ENCODE results near the gene GHDC.
"Not testable (repeated sequence)": the region's sequence is repeated elsewhere in the genome, so short reads cannot be mapped to it uniquely, and the experiment has no call there.

Gene GHDC

DNA sequence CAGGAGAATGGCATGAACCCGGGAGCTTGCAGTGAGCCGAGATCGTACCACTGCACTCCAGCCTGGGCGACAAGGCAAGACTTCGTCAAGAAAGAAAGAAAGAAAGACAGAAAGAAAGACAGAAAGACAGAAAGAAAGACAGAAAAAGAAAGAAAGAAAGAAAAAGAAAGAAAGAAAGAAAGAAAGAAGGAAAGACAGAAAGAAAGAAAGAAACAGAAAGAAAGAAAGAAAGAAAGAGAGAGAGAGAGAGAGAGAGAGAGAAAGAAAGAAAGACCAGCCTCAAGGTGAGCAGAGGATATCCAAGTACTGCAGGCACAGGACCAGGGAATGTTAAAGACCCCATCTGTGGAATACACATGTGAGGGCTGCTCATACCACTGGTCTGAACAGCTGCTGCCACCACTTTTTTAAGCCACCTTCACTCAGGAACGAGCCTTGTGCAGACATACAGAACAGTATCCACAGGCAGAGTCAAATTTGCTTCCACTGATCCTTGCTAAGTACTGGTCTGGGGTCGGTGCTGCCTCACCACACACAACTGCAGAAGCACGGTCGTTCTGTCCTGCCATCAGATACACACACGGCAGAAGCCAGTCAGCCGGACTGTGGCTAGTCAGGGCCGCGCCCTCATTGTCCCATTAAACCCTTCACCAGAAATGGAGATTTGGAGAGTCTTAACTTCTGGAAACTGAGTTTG is 47.2 kb downstream of the GHDC start:
- DNase-seq: no peak

GRCh38 chr17:42143138-42143537 is 51.2 kb downstream of the GHDC start:
- DNase-seq: not testable (repeated sequence)

DNA sequence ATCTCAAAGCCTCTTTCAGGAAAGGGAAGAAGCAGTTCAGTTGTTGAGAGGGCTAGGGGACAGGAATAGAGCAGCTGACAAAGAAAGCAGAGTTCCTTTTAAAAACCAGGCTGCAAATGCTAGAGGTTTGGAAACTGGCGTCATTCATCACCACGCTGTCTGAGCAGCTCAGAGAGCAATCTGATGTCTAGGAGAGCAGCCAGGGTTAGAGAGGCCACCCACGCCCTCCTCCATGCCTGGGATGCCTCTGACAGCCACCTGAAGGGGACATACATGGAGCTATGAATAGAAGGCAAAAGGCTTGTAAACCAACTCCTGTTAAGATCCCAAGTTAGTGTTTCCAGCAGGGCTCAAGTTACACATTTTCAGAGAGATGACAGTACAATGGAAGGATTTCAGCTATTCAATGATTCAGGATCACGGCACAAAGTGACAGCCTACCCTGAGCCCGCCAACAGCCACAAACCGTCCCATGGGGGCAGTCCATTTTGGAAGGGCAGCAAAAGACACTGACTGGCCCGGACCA is 51.9 kb downstream of the GHDC start:
- no peak for DNase-seq

GRCh38 chr17:42141382-42141781 is 52.9 kb downstream of the GHDC start:
- no peak for DNase-seq

GRCh38 chr17:42140690-42141089 is 53.6 kb downstream of the GHDC start:
- not testable (repeated sequence) for DNase-seq

Measured in T-helper 1 cell (primary cell).